Naive thymus-derived CD8-positive, alpha-beta T cell (primary cell): ENCODE measurements around the gene HOXA3. TPM values are rescaled to one million over a fixed set of nuclear protein-coding genes. Genes with fewer than 3 reads are reported as not detected.

Source experiments
- ATAC-seq, 2 donors: fragments of 150-1000 bp; cut with Tn5 transposase in 1 of 2; sonication (Bioruptor Pico), chemical (Tn5 transposase) in 1 of 2; 1 replicate in 1 of 2; 2 replicates in 1 of 2; pipeline ENCODE4 v1.10.0; 2021; ENCODE audit warnings: mild to moderate bottlenecking in 2 of 2, moderate library complexity in 2 of 2
- POLR2A ChIA-PET: fragments of 350-600 bp; sonication (Branson Sonifier 250); formaldehyde crosslinking; loops from one replicate; lab custom pipeline; 2021; ENCODE audit warnings: antibody characterized with exemption; lab: Charles Lee
- DNase-seq, 10 donors: peaks; one replicate each; pipeline versions ENCODE4 v3.0.0 to v3.0.0-alpha.2; 2020 to 2022
- H3K27ac Mint-ChIP-seq, 10 donors: one replicate each; pipeline ENCODE4 v1.8.0; 2020 to 2022; ENCODE audit warnings: mild to moderate bottlenecking in 10 of 10, mixed read lengths in 10 of 10, moderate library complexity in 4 of 10, inconsistent platforms in 1 of 10
- H3K27me3 Mint-ChIP-seq, 5 donors: one replicate each; pipeline ENCODE4 v1.8.0; 2021 to 2022; ENCODE audit warnings: mixed read lengths in 5 of 5
- H3K36me3 Mint-ChIP-seq, 3 donors: one replicate each; pipeline ENCODE4 v1.8.0; 2020 to 2022; ENCODE audit warnings: mixed read lengths in 3 of 3, mild to moderate bottlenecking in 2 of 3, inconsistent platforms in 1 of 3
- H3K4me1 Mint-ChIP-seq, 4 donors: one replicate each; pipeline ENCODE4 v1.8.0; 2021 to 2022; ENCODE audit warnings: mixed read lengths in 4 of 4
- H3K4me3 Mint-ChIP-seq, 10 donors: one replicate each; pipeline ENCODE4 v1.8.0; 2020 to 2022; ENCODE audit warnings: mild to moderate bottlenecking in 10 of 10, mixed read lengths in 10 of 10, moderate library complexity in 6 of 10, inconsistent platforms in 1 of 10
- H3K9me3 Mint-ChIP-seq, 9 donors: one replicate each; pipeline ENCODE4 v1.8.0; 2020 to 2022; ENCODE audit warnings: mixed read lengths in 9 of 9, mild to moderate bottlenecking in 3 of 9, inconsistent platforms in 1 of 9, moderate library complexity in 1 of 9
- polyA plus RNA-seq, 3 donors: library from polyadenylated mRNA; unstranded; fragments of 300-500 nt; fragmentation: Illumina TruSeq; gene quantifications; one replicate each; pipeline ENCODE4 v1.2.3, GENCODE V29; 2021
- total RNA-seq, 8 experiments: library from RNA in 2 of 8; stranded (reverse) in 2 of 8; gene quantifications; one replicate each; pipeline ENCODE4 v1.2.3 and lab custom pipeline; 2021 to 2026

Gene HOXA3
- total and polyA plus RNA-seq, 5 experiments from 2014 or later: not detected

DNA sequence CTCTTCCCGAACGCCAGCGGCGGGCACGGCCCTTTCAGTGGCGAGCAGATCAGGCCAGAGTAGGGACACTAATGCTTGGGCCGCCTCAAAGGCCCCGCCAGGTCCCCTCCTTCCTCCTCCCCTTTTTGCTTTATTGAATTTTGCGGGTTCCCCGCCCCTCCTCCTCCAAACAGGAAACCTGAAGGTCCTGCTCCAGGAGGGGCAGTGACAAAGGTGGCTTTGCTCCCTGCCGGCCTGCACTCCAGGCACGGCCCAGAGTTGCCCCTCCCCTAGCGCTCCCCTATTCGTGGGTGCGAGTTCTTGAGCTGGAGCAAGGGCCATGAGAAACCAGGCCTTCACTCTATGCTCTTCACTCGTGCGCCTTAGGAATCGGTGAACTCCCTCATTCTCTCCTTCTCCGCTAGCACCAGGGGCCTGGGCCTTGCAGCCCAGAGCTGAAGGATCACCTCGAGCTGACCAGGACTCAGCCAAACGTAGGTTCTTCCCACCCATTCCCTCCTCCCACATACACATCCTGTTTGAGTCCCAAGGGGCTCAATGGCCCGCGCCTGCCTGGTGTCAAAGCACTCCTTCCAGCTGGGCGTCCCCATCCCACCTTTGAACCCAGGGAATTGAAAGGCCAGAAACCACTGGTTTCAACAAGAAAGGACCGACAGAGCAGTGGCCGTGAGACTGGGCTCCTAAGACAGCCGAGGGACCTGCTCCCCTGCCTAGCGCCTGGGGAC is 4.2 kb downstream of the HOXA3 start:
- peaks cover 23 to 41% (median 33%) of the 10 kb centered on the region in 4 donors for H3K4me1 Mint-ChIP-seq
- no peak for ATAC-seq
- H3K36me3 Mint-ChIP-seq: no peaks in the 10 kb centered on the region
- H3K9me3 Mint-ChIP-seq: peaks cover 0 to 2% (median 0%) of the 10 kb centered on the region in 9 donors
- DNase-seq: peak in 1 of 10 donors; percentile 37
- H3K27me3 Mint-ChIP-seq: peaks cover 39 to 82% (median 60%) of the 10 kb centered on the region in 5 donors
- peak overlapping the region in 2 of 10 donors; percentile 43 to 69 for H3K27ac Mint-ChIP-seq
- POLR2A ChIA-PET: interaction anchor here (0.6 kb wide), 2 partner anchors 22 to 515 kb away, joined by 3 to 5 read pairs; no protein-coding TSS in a partner anchor
- H3K4me3 Mint-ChIP-seq: peak overlapping the region; percentile 47 to 84 (median 76)

DNA sequence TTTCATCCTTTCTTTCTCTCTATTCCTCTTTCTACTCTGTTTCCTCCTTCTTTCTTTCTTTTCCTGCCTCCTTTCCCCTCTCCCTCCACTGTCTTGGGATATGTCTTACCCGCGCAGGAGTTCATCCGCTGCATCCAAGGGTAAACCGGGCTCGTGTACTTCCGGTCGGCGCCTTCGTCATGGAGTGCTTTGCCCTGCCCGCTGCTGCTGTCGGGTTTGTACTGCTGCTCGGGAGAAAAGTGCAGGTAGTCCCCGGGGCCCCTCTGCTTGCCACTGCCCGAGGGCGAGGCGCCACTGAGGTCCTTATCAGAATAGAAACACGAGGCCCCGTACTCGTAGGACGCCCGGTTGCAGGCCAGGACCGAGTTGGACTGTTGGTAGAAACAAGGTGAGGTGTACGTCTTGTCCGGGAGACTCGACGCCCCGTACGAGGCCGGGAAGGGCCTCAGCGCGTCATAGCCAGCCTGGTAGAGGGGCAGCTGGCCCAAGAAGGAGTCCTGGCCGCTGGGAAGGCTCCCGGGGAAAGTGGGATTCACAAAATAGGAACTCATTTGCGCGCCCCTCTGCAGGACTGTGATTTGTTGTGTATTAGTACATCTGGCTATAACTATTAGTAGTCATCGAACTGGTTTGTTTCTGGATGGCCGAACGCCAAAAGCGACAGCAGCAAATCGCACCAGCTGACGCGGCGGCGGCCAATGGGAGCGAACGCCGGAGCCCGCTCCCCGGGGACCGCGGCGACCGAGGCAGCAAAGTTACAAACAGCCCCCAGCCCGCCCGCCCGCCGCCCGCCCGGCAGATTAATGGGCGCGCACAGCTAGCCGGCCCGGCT is 5.0 kb downstream of the HOXA3 start, which contains the start of gene HOXA6:
TSS of gene HOXA6 (minus strand) at position 576 of the 832 bp plus-strand sequence. CDS start at position 551, 25 bp downstream.
- DNase-seq (peak in 1 of 10 donors; percentile 27), ATAC-seq (no peak)
- H3K9me3 Mint-ChIP-seq: peaks cover 0 to 2% (median 0%) of the 10 kb centered on the region in 9 donors
- peaks cover 23 to 38% (median 32%) of the 10 kb centered on the region in 4 donors for H3K4me1 Mint-ChIP-seq
- POLR2A ChIA-PET: interaction anchor here (0.6 kb wide), 1 partner anchor 516 kb away, joined by 5 read pairs; no protein-coding TSS in a partner anchor
- peaks cover 41 to 83% (median 61%) of the 10 kb centered on the region in 5 donors for H3K27me3 Mint-ChIP-seq
- peak within 1 kb of the TSS; percentile 47 to 84 (median 76) for H3K4me3 Mint-ChIP-seq
- H3K27ac Mint-ChIP-seq: peak within 1 kb of the TSS in 2 of 10 donors; percentile 43 to 69
- no peaks in the 10 kb centered on the region for H3K36me3 Mint-ChIP-seq

DNA sequence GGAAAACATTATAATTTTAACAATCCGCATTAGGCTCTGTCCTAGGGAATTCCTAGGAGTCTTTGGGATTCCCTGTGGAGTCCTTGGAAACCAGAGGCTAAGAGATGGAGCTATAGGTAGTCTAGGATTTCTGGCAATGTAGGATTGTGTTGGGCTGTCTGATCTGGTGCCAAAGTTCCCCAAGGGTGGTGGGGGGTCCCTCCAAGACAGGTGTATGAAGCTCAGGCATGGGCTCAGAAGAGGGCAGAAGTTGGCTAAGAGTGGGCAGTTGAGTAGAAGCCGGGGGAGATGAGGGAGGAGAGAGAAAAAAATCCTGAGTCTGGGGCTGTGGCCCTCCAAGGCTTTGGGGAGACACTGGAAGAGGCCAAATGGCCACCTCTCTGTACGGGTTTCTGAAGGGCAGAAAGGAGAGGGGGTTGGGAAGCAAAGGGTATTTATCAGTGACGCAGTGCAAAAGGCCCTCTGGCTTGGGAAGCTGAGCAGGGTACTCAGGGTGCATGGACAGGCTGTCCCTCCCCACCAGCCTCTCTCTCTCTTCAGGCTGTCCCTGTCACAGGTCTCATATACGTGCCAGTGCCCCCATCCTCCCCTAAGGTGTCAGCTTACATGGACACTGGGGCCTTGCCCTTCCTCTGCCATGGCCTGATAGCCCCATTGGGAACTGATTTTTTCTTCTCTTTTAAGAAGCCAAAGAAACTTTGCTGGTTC is 5.7 kb downstream of the HOXA3 start:
- POLR2A ChIA-PET: no interaction called here
- H3K4me3 Mint-ChIP-seq: peak overlapping the region in 2 of 10 donors; percentile 11 to 55
- peak in 1 of 10 donors; percentile 9 for DNase-seq
- H3K9me3 Mint-ChIP-seq: peaks cover 0 to 2% (median 0%) of the 10 kb centered on the region in 9 donors
- ATAC-seq: no peak
- no peak overlapping the region for H3K27ac Mint-ChIP-seq
- no peaks in the 10 kb centered on the region for H3K36me3 Mint-ChIP-seq
- H3K4me1 Mint-ChIP-seq: peaks cover 19 to 31% (median 25%) of the 10 kb centered on the region in 4 donors
- peaks cover 37 to 83% (median 59%) of the 10 kb centered on the region in 5 donors for H3K27me3 Mint-ChIP-seq

DNA sequence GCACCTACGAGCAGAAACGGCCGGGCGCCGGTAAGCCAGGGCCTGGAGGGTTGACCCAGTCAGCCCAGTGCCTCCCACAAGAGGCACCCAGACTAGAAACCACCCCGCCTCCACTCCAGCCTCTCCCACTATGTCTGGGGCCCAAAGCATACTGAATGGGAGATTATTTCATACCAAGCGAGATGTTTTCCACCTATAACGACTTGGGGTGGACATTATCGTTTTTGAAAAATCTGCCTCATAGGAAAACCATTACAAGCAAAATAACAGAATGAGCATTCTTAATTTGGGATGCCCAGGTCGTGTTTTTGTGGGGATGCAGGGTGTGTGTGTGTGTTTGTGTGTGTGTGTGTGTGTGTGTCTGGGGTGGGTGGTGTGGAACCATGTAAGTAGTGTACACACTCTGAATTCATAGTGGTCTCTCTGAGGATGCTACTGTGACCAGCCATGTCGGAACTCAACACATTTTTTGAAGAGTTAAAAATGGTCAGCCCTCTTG is 6.4 kb downstream of the HOXA3 start:
- POLR2A ChIA-PET: no interaction called here
- DNase-seq: no peak
- peaks cover 14 to 24% (median 18%) of the 10 kb centered on the region in 4 donors for H3K4me1 Mint-ChIP-seq
- ATAC-seq: no peak
- no peak overlapping the region for H3K4me3 Mint-ChIP-seq
- peaks cover 34 to 83% (median 54%) of the 10 kb centered on the region in 5 donors for H3K27me3 Mint-ChIP-seq
- no peaks in the 10 kb centered on the region for H3K36me3 Mint-ChIP-seq
- peaks cover 0 to 2% (median 0%) of the 10 kb centered on the region in 9 donors for H3K9me3 Mint-ChIP-seq
- H3K27ac Mint-ChIP-seq: no peak overlapping the region

DNA sequence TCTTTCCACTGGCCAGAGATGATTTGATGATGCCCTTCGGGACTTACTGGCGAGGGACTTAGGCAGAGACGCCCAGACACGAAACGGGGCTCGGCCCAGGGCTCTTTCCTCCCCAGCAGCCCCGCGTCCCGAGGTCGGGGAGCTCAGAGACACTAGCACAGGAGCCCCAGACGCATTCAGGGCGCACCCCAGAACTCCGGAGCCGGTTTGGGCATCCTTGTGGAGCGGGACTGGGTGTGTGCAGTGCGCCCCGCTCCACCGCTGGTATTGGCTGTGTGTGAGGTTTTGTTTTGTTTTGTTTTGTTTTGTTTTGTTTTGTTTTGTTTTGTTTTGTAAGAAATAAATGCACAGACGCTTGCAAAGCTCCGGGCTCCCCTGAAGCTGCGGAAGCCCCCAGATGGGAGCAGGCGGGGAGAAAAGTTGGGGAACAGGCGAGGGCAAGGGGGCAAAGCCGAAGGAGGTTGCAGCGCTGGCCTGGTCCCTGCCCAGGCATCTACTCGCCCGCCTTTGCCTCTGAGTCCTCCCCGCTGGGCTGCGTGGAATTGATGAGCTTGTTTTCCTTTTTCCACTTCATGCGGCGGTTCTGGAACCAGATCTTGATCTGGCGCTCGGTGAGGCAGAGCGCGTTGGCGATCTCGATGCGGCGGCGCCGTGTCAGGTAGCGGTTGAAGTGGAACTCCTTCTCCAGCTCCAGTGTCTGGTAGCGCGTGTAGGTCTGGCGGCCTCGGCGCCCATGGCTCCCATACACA is 7.0 kb downstream of the HOXA3 start:
- ATAC-seq: no peak
- Mint-ChIP-seq H3K9me3 (peaks cover 0 to 2% (median 0%) of the 10 kb centered on the region in 9 donors), H3K27ac (no peak overlapping the region), H3K4me3 (no peak overlapping the region), H3K4me1 (peaks cover 10 to 19% (median 12%) of the 10 kb centered on the region in 4 donors), H3K27me3 (peaks cover 34 to 79% (median 48%) of the 10 kb centered on the region in 5 donors), H3K36me3 (no peaks in the 10 kb centered on the region)
- POLR2A ChIA-PET: interaction anchor here (1.4 kb wide), 1 partner anchor 10 kb away, joined by 4 read pairs; no protein-coding TSS in a partner anchor
- DNase-seq: peak in 1 of 10 donors; percentile 24

DNA sequence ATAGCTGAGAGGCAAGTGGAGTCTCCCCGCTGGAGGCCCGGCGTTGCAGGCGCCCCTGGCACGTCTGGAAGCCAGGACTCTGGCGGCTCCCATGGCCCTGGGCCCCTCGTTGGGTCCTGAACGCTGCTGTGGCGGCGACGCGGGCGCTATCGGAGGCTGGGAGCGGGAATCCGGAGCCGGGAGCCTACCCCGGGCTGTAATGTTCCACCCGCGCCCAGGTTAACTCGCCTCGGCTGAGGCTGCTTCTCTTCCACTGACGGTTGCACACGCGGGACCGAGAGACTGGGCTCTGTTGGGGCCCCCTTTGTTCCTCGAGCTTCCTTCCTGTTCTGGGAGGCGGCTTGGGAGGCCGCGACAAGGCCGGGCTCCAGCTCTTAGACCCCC is 7.6 kb downstream of the HOXA3 start:
- Mint-ChIP-seq H3K9me3 (peaks cover 0 to 2% (median 0%) of the 10 kb centered on the region in 9 donors), H3K4me3 (no peak overlapping the region), H3K36me3 (no peaks in the 10 kb centered on the region), H3K27ac (no peak overlapping the region), H3K4me1 (peaks cover 7 to 15% (median 11%) of the 10 kb centered on the region in 4 donors), H3K27me3 (peaks cover 32 to 79% (median 49%) of the 10 kb centered on the region in 5 donors)
- DNase-seq (no peak), ATAC-seq (no peak)
- POLR2A ChIA-PET: interaction anchor here (1.4 kb wide), 1 partner anchor 10 kb away, joined by 4 read pairs; no protein-coding TSS in a partner anchor

DNA sequence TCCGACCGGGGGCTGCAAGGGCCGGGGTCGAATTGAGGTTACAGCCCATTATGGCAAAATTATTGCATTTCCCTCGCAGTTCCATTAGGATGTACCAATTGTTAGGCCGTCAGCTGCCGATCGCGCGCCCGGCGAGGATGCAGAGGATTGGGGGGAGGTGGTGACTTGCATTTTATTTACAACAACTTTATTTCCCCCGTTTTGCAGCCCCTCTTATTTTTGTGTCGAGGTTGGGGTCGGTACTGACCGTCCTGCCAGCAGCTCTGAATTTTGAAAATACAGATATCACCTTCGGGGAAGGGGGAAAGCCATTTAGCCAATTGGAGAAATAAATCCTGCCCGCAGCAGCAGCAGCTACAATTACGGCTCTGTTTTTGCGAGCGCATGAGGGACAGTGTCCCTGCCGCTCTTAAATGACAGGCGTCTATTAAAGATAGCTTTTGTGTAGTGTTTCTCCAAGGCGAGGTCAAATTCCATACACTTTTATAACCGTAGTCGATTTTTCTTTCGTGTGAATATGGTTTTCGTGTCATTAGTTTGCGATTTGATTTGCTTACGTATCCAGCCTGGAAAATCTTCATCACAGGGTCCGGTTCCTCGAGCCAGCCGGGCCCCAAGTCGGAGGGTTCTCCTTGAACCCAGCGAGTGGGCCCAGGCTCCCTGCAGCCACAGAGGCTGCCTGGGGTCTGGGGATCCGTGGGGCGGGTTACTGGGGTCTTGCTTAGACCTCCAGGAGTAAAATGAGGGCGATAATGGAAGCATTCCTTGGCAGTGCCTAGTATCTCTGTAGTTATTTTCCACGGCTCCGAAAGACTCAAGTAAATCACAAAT is 8.2 kb downstream of the HOXA3 start:
- Mint-ChIP-seq H3K27ac (no peak overlapping the region), H3K4me3 (no peak overlapping the region), H3K9me3 (peaks cover 0 to 2% (median 0%) of the 10 kb centered on the region in 9 donors), H3K27me3 (peaks cover 29 to 75% (median 49%) of the 10 kb centered on the region in 5 donors), H3K36me3 (no peaks in the 10 kb centered on the region), H3K4me1 (peaks cover 7 to 15% (median 11%) of the 10 kb centered on the region in 4 donors)
- POLR2A ChIA-PET: interaction anchor here (1.4 kb wide), 1 partner anchor 11 kb away, joined by 4 read pairs; no protein-coding TSS in a partner anchor
- no peak for ATAC-seq
- no peak for DNase-seq

DNA sequence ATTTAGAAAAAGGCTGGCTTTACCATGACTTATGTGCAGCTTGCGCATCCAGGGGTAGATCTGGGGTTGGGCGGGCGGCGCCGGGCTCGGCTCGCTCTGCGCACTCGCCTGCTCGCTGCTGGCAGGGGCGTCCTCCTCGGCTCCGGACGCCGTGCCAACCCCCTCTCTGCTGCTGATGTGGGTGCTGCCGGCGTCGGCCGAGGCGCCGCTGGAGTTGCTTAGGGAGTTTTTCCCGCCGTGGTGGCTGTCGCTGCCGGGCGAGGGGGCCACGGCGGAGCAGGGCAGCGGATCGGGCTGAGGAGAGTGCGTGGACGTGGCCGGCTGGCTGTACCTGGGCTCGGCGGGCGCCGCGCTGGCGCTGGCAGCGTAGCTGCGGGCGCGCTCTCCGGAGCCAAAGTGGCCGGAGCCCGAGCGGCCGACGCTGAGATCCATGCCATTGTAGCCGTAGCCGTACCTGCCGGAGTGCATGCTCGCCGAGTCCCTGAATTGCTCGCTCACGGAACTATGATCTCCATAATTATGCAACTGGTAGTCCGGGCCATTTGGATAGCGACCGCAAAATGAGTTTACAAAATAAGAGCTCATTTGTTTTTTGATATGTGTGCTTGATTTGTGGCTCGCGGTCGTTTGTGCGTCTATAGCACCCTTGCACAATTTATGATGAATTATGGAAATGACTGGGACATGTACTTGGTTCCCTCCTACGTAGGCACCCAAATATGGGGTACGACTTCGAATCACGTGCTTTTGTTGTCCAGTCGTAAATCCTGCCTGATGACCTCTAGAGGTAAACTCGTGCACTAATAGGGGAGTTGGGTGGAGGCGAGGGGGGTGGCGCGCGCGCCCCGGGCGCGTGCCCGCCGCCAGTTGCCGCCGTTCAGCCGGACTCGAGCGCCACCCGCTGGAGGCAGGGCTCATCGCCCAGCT is 9.1 kb downstream of the HOXA3 start, which contains the start of gene HOXA5:
TSS of gene HOXA5 (minus strand) at position 659 of the 927 bp plus-strand sequence. CDS start at position 585, 74 bp downstream.
- H3K36me3 Mint-ChIP-seq: no peaks in the 10 kb centered on the region
- ATAC-seq (no peak), DNase-seq (no peak)
- H3K4me3 Mint-ChIP-seq: peak within 1 kb of the TSS in 7 of 10 donors; percentile 20 to 48 (median 43)
- POLR2A ChIA-PET: interaction anchor here (1.4 kb wide), 1 partner anchor 12 kb away, joined by 4 read pairs; no protein-coding TSS in a partner anchor
- peak within 1 kb of the TSS in 1 of 10 donors; percentile 44 for H3K27ac Mint-ChIP-seq
- peaks cover 0 to 2% (median 0%) of the 10 kb centered on the region in 9 donors for H3K9me3 Mint-ChIP-seq
- peaks cover 31 to 75% (median 49%) of the 10 kb centered on the region in 5 donors for H3K27me3 Mint-ChIP-seq
- H3K4me1 Mint-ChIP-seq: peaks cover 5 to 12% (median 8%) of the 10 kb centered on the region in 4 donors

DNA sequence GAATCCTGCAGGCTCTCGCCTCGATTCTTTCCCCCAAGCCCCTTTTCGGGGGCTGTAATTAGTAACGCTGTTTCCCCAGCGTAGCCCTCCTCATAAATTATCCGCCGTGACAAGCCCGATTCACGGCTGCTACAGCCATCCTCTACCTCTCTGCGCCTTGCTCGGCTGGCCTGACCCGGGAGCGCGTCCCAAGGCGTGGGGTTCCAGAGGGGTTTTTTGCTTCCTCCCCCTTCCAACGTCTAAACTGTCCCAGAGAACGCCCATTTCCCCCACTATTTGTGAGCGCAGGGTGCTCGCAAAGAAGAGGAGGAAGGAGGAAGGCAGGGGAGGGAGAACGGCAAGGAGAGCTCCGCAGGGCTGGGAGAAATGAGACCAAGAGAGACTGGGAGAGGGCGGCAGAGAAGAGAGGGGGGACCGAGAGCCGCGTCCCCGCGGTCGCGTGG is 9.8 kb downstream of the HOXA3 start:
- H3K9me3 Mint-ChIP-seq: peaks cover 0 to 2% (median 0%) of the 10 kb centered on the region in 9 donors
- ATAC-seq (no peak), DNase-seq (no peak)
- POLR2A ChIA-PET: no interaction called here
- H3K27me3 Mint-ChIP-seq: peaks cover 28 to 75% (median 52%) of the 10 kb centered on the region in 5 donors
- H3K27ac Mint-ChIP-seq: peak overlapping the region in 1 of 10 donors; percentile 44
- peak overlapping the region in 6 of 10 donors; percentile 29 to 48 (median 44) for H3K4me3 Mint-ChIP-seq
- H3K36me3 Mint-ChIP-seq: no peaks in the 10 kb centered on the region
- H3K4me1 Mint-ChIP-seq: peaks cover 0 to 7% (median 5%) of the 10 kb centered on the region in 4 donors
